ENCODE measurements around the gene PRXL2C.

Gene PRXL2C, protein sequence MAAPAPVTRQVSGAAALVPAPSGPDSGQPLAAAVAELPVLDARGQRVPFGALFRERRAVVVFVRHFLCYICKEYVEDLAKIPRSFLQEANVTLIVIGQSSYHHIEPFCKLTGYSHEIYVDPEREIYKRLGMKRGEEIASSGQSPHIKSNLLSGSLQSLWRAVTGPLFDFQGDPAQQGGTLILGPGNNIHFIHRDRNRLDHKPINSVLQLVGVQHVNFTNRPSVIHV

DNA sequence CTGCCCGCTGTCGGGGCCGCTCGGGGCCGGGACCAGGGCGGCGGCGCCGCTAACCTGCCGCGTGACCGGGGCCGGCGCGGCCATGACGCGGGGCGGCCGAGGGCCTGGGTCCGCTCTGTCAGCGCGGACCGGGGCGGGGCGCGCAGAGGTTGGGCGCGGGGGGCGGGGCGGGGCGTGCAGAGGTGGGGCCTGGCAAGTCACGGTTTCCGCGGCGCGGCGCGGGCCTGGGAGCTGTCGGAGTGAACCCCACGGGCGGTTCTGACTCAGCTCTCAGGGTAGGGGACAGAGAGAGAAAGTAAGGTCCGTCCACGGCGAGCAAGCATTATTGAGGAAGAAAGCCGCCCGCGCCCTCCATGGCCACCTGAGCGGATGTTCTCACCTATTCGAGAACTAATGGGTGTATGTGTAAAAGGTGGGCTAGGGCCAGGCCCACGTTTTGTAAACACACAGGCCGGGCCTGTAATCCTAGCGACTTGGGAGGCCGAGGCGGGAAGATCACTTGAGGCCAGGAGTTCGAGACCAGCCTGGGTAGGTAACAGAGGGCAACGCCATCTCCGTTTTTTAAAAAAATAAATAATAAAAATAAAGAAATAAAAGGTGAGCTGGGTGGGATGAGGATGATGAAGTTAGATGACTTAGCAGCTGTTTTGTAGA lies at the start of gene PRXL2C:
TSS of gene PRXL2C (minus strand) at position 120 of the 654 bp plus-strand sequence. CDS start at position 84, 36 bp downstream.
- TF ChIP-seq, protein P1, sequence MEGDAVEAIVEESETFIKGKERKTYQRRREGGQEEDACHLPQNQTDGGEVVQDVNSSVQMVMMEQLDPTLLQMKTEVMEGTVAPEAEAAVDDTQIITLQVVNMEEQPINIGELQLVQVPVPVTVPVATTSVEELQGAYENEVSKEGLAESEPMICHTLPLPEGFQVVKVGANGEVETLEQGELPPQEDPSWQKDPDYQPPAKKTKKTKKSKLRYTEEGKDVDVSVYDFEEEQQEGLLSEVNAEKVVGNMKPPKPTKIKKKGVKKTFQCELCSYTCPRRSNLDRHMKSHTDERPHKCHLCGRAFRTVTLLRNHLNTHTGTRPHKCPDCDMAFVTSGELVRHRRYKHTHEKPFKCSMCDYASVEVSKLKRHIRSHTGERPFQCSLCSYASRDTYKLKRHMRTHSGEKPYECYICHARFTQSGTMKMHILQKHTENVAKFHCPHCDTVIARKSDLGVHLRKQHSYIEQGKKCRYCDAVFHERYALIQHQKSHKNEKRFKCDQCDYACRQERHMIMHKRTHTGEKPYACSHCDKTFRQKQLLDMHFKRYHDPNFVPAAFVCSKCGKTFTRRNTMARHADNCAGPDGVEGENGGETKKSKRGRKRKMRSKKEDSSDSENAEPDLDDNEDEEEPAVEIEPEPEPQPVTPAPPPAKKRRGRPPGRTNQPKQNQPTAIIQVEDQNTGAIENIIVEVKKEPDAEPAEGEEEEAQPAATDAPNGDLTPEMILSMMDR (IDR thresholded peaks at IDR 0.05) = no peak; the same call in 1 of the 2 replicates

- TF ChIP-seq, protein P1 (IDR thresholded peaks at IDR 0.05) = no peak
These were observed 36.2 kb upstream of the PRXL2C start for GRCh38 chr9:96691326-96691725.

- TF ChIP-seq, protein P1 (IDR thresholded peaks at IDR 0.05) = no peak
These were observed 33.8 kb upstream of the PRXL2C start for GRCh38 chr9:96688745-96689464.

GRCh38 chr9:96688187-96688586 lies 33.1 kb upstream of the PRXL2C start:
- TF ChIP-seq, protein P1 (IDR thresholded peaks at IDR 0.05) = no peak

GRCh38 chr9:96686638-96687335 lies 31.7 kb upstream of the PRXL2C start:
- TF ChIP-seq, protein P1 (IDR thresholded peaks at IDR 0.05) = no peak

- TF ChIP-seq, protein P1 (IDR thresholded peaks at IDR 0.05) = no peak
These were observed 25.8 kb upstream of the PRXL2C start for GRCh38 chr9:96680812-96681499.

All from LNCAP (cell line).